Measurements from ENCODE around the gene VPS51.

The VPS51 gene

GRCh38 chr11:65078786-65079342 lies 17.1 kb upstream of the VPS51 start:
- peak overlapping the region; percentile 48 for H3K9ac ChIP-seq (ENCODE audit: low read length)

GRCh38 chr11:65083134-65083833 lies 12.7 kb upstream of the VPS51 start:
- peak overlapping the region; percentile 49 for H3K4me3 ChIP-seq (ENCODE audit: low read length)
- peak overlapping the region; percentile 88 for H3K9ac ChIP-seq (ENCODE audit: low read length)
- no peaks in the 10 kb centered on the region for H3K9me3 ChIP-seq (ENCODE audit: control insufficient read depth, low read length)
- H3K27me3 ChIP-seq (ENCODE audit: control insufficient read depth, insufficient read depth, low read length) = no peaks in the 10 kb centered on the region
- peaks cover 25% of the 10 kb centered on the region for H3K4me1 ChIP-seq (ENCODE audit: control insufficient read depth, insufficient read depth, low read length)
- H3K36me3 ChIP-seq (ENCODE audit: control insufficient read depth, insufficient read depth, low read length) = no peaks in the 10 kb centered on the region

More at GRCh38 chr11:65078786-65079342, 17.1 kb upstream of the VPS51 start:
- Histone ChIP-seq H3K4me3 (ENCODE audit: low read length) (no peak overlapping the region), H3K27me3 (ENCODE audit: control insufficient read depth, insufficient read depth, low read length) (no peaks in the 10 kb centered on the region), H3K36me3 (ENCODE audit: control insufficient read depth, insufficient read depth, low read length) (no peaks in the 10 kb centered on the region), H3K4me1 (ENCODE audit: control insufficient read depth, insufficient read depth, low read length) (peaks cover 15% of the 10 kb centered on the region), H3K9me3 (ENCODE audit: control insufficient read depth, low read length) (no peaks in the 10 kb centered on the region)

- Histone ChIP-seq H3K4me3 (ENCODE audit: low read length) (peak within 1 kb of the TSS; percentile 85), H3K27me3 (ENCODE audit: control insufficient read depth, insufficient read depth, low read length) (no peaks in the 10 kb centered on the region), H3K9me3 (ENCODE audit: control insufficient read depth, low read length) (no peaks in the 10 kb centered on the region), H3K4me1 (ENCODE audit: control insufficient read depth, insufficient read depth, low read length) (peaks cover 18% of the 10 kb centered on the region), H3K36me3 (ENCODE audit: control insufficient read depth, insufficient read depth, low read length) (no peaks in the 10 kb centered on the region), H3K9ac (ENCODE audit: low read length) (peak within 1 kb of the TSS; percentile 88)
Observed at GRCh38 chr11:65083834-65084597, 12.0 kb upstream of the VPS51 start, which contains the start of the genes CDCA5 and ZFPL1. Gene CDCA5 (minus strand): TSS chr11:65084040. CDS start chr11:65083978, 62 bp downstream. Gene ZFPL1 (plus strand): TSS chr11:65084222. CDS start chr11:65084699, 477 bp downstream.

- no peaks in the 10 kb centered on the region for H3K9me3 ChIP-seq (ENCODE audit: control insufficient read depth, low read length)
- no peaks in the 10 kb centered on the region for H3K27me3 ChIP-seq (ENCODE audit: control insufficient read depth, insufficient read depth, low read length)
- peak overlapping the region; percentile 85 for H3K4me3 ChIP-seq (ENCODE audit: low read length)
- H3K4me1 ChIP-seq (ENCODE audit: control insufficient read depth, insufficient read depth, low read length) = peaks cover 18% of the 10 kb centered on the region
- peak overlapping the region; percentile 88 for H3K9ac ChIP-seq (ENCODE audit: low read length)
- H3K36me3 ChIP-seq (ENCODE audit: control insufficient read depth, insufficient read depth, low read length) = no peaks in the 10 kb centered on the region
Observed at GRCh38 chr11:65084598-65085375, 11.2 kb upstream of the VPS51 start.

- Histone ChIP-seq H3K27me3 (ENCODE audit: control insufficient read depth, insufficient read depth, low read length) (no peaks in the 10 kb centered on the region), H3K36me3 (ENCODE audit: control insufficient read depth, insufficient read depth, low read length) (no peaks in the 10 kb centered on the region), H3K9ac (ENCODE audit: low read length) (no peak overlapping the region), H3K4me3 (ENCODE audit: low read length) (no peak overlapping the region), H3K9me3 (ENCODE audit: control insufficient read depth, low read length) (no peaks in the 10 kb centered on the region), H3K4me1 (ENCODE audit: control insufficient read depth, insufficient read depth, low read length) (peaks cover 18% of the 10 kb centered on the region)
Observed at GRCh38 chr11:65085446-65085845, 10.6 kb upstream of the VPS51 start.

- no peaks in the 10 kb centered on the region for H3K27me3 ChIP-seq (ENCODE audit: control insufficient read depth, insufficient read depth, low read length)
- no peaks in the 10 kb centered on the region for H3K36me3 ChIP-seq (ENCODE audit: control insufficient read depth, insufficient read depth, low read length)
- H3K9ac ChIP-seq (ENCODE audit: low read length) = no peak overlapping the region
- peaks cover 18% of the 10 kb centered on the region for H3K4me1 ChIP-seq (ENCODE audit: control insufficient read depth, insufficient read depth, low read length)
- no peaks in the 10 kb centered on the region for H3K9me3 ChIP-seq (ENCODE audit: control insufficient read depth, low read length)
- no peak overlapping the region for H3K4me3 ChIP-seq (ENCODE audit: low read length)
Observed at GRCh38 chr11:65086809-65087208, 9.2 kb upstream of the VPS51 start.

- H3K9ac ChIP-seq (ENCODE audit: low read length) = no peak overlapping the region
- H3K4me3 ChIP-seq (ENCODE audit: low read length) = no peak overlapping the region
- no peaks in the 10 kb centered on the region for H3K27me3 ChIP-seq (ENCODE audit: control insufficient read depth, insufficient read depth, low read length)
- no peaks in the 10 kb centered on the region for H3K9me3 ChIP-seq (ENCODE audit: control insufficient read depth, low read length)
- H3K4me1 ChIP-seq (ENCODE audit: control insufficient read depth, insufficient read depth, low read length) = peaks cover 18% of the 10 kb centered on the region
- H3K36me3 ChIP-seq (ENCODE audit: control insufficient read depth, insufficient read depth, low read length) = no peaks in the 10 kb centered on the region
Observed at GRCh38 chr11:65087216-65087615, 8.8 kb upstream of the VPS51 start.

GRCh38 chr11:65087827-65088226 lies 8.2 kb upstream of the VPS51 start:
- Histone ChIP-seq H3K4me3 (ENCODE audit: low read length) (no peak overlapping the region), H3K36me3 (ENCODE audit: control insufficient read depth, insufficient read depth, low read length) (no peaks in the 10 kb centered on the region), H3K4me1 (ENCODE audit: control insufficient read depth, insufficient read depth, low read length) (peaks cover 18% of the 10 kb centered on the region), H3K9me3 (ENCODE audit: control insufficient read depth, low read length) (no peaks in the 10 kb centered on the region), H3K9ac (ENCODE audit: low read length) (no peak overlapping the region), H3K27me3 (ENCODE audit: control insufficient read depth, insufficient read depth, low read length) (no peaks in the 10 kb centered on the region)

- Histone ChIP-seq H3K4me1 (ENCODE audit: control insufficient read depth, insufficient read depth, low read length) (peaks cover 8% of the 10 kb centered on the region), H3K27me3 (ENCODE audit: control insufficient read depth, insufficient read depth, low read length) (no peaks in the 10 kb centered on the region), H3K4me3 (ENCODE audit: low read length) (no peak overlapping the region), H3K9ac (ENCODE audit: low read length) (no peak overlapping the region), H3K9me3 (ENCODE audit: control insufficient read depth, low read length) (no peaks in the 10 kb centered on the region), H3K36me3 (ENCODE audit: control insufficient read depth, insufficient read depth, low read length) (no peaks in the 10 kb centered on the region)
Observed at GRCh38 chr11:65089621-65090020, 6.4 kb upstream of the VPS51 start.

- no peak overlapping the region for H3K9ac ChIP-seq (ENCODE audit: low read length)
- H3K36me3 ChIP-seq (ENCODE audit: control insufficient read depth, insufficient read depth, low read length) = no peaks in the 10 kb centered on the region
- H3K4me3 ChIP-seq (ENCODE audit: low read length) = no peak overlapping the region
Observed at GRCh38 chr11:65090628-65091027, 5.4 kb upstream of the VPS51 start.

GRCh38 chr11:65095427-65095826 lies 587 bp upstream of the VPS51 start:
- no peaks in the 10 kb centered on the region for H3K36me3 ChIP-seq (ENCODE audit: control insufficient read depth, insufficient read depth, low read length)
- H3K9me3 ChIP-seq (ENCODE audit: control insufficient read depth, low read length) = no peaks in the 10 kb centered on the region
- H3K9ac ChIP-seq (ENCODE audit: low read length) = peak overlapping the region; percentile 83
- H3K4me1 ChIP-seq (ENCODE audit: control insufficient read depth, insufficient read depth, low read length) = peaks cover 11% of the 10 kb centered on the region
- H3K4me3 ChIP-seq (ENCODE audit: low read length) = no peak overlapping the region
- H3K27me3 ChIP-seq (ENCODE audit: control insufficient read depth, insufficient read depth, low read length) = no peaks in the 10 kb centered on the region

More at GRCh38 chr11:65090628-65091027, 5.4 kb upstream of the VPS51 start:
- Histone ChIP-seq H3K4me1 (ENCODE audit: control insufficient read depth, insufficient read depth, low read length) (peaks cover 2% of the 10 kb centered on the region), H3K27me3 (ENCODE audit: control insufficient read depth, insufficient read depth, low read length) (no peaks in the 10 kb centered on the region), H3K9me3 (ENCODE audit: control insufficient read depth, low read length) (no peaks in the 10 kb centered on the region)
